Measurements from ENCODE around the gene SETBP1. TPM values are rescaled to one million over a fixed set of nuclear protein-coding genes. Genes with fewer than 3 reads are reported as not detected.

SETBP1 gene
- total RNA-seq, 1 experiment from 2014 or later, result 4.0 TPM

GRCh38 chr18:44944461-44944860 is 263.8 kb downstream of the SETBP1 start:
- no peaks in the 10 kb centered on the region for H3K9me3 Mint-ChIP-seq (ENCODE audit: unreplicated experiment)
- intact Hi-C loops (cut with micrococcal nuclease; ENCODE audit: unreplicated experiment), result no loop called here
- BruUV-seq (replicated peaks), result no TSS peak
- no peak for DNase-seq
- Histone ChIP-seq H3K9me3 (no peaks in the 10 kb centered on the region), H3K4me1 (no peaks in the 10 kb centered on the region), H3K36me3 (ENCODE audit: control insufficient read depth, insufficient read depth, low read length) (no peaks in the 10 kb centered on the region), H3K27me3 (replicated peaks; ENCODE audit: control insufficient read depth, insufficient read depth, low read length) (no peaks in the 10 kb centered on the region), H3K4me3 (ENCODE audit: low read depth, low read length) (no peak overlapping the region)
- no peaks in the 10 kb centered on the region for H3K4me1 Mint-ChIP-seq (ENCODE audit: low read depth, unreplicated experiment)
- no peak overlapping the region for H3K4me3 Mint-ChIP-seq (ENCODE audit: unreplicated experiment)
- H3K27ac Mint-ChIP-seq (ENCODE audit: unreplicated experiment), result no peak overlapping the region
- H3K27me3 Mint-ChIP-seq (ENCODE audit: insufficient read depth, unreplicated experiment), result no peaks in the 10 kb centered on the region
- POLR2A ChIA-PET, result no interaction called here
- no peak for TF ChIP-seq CTCF (IDR thresholded peaks at IDR 0.05; ENCODE audit: insufficient read depth in 1 of 2, low read depth in 1 of 2, low read length in 1 of 2, severe bottlenecking in 1 of 2, unreplicated experiment in 1 of 2)
- CTCF ChIA-PET, result no interaction called here
- no peaks in the 10 kb centered on the region for H3K36me3 Mint-ChIP-seq (ENCODE audit: insufficient read depth, unreplicated experiment)

GRCh38 chr18:44945888-44946401 is 265.3 kb downstream of the SETBP1 start:
- Histone ChIP-seq H3K4me1 (no peaks in the 10 kb centered on the region), H3K4me3 (ENCODE audit: low read depth, low read length) (no peak overlapping the region), H3K36me3 (ENCODE audit: control insufficient read depth, insufficient read depth, low read length) (no peaks in the 10 kb centered on the region), H3K27me3 (replicated peaks; ENCODE audit: control insufficient read depth, insufficient read depth, low read length) (no peaks in the 10 kb centered on the region), H3K9me3 (no peaks in the 10 kb centered on the region)
- H3K27me3 Mint-ChIP-seq (ENCODE audit: insufficient read depth, unreplicated experiment), result no peaks in the 10 kb centered on the region
- ChIA-PET POLR2A (no interaction called here), CTCF (no interaction called here)
- no peaks in the 10 kb centered on the region for H3K9me3 Mint-ChIP-seq (ENCODE audit: unreplicated experiment)
- no peaks in the 10 kb centered on the region for H3K4me1 Mint-ChIP-seq (ENCODE audit: low read depth, unreplicated experiment)
- H3K36me3 Mint-ChIP-seq (ENCODE audit: insufficient read depth, unreplicated experiment), result no peaks in the 10 kb centered on the region
- TF ChIP-seq CTCF (IDR thresholded peaks at IDR 0.05; ENCODE audit: insufficient read depth in 1 of 2, low read depth in 1 of 2, low read length in 1 of 2, severe bottlenecking in 1 of 2, unreplicated experiment in 1 of 2), result no peak
- DNase-seq, result no peak
- no peak overlapping the region for H3K4me3 Mint-ChIP-seq (ENCODE audit: unreplicated experiment)
- intact Hi-C loops (cut with micrococcal nuclease; ENCODE audit: unreplicated experiment), result no loop called here
- H3K27ac Mint-ChIP-seq (ENCODE audit: unreplicated experiment), result no peak overlapping the region
- no TSS peak for BruUV-seq (replicated peaks)

- no TSS peak for BruUV-seq (replicated peaks)
- CTCF ChIA-PET, result no interaction called here
Observed at GRCh38 chr18:44946529-44947113, 265.9 kb downstream of the SETBP1 start.

More at GRCh38 chr18:44946529-44947113, 265.9 kb downstream of the SETBP1 start:
- H3K27me3 Mint-ChIP-seq (ENCODE audit: insufficient read depth, unreplicated experiment), result no peaks in the 10 kb centered on the region
- no peaks in the 10 kb centered on the region for H3K4me1 Mint-ChIP-seq (ENCODE audit: low read depth, unreplicated experiment)
- Histone ChIP-seq H3K9me3 (no peaks in the 10 kb centered on the region), H3K4me1 (no peaks in the 10 kb centered on the region), H3K27me3 (replicated peaks; ENCODE audit: control insufficient read depth, insufficient read depth, low read length) (no peaks in the 10 kb centered on the region), H3K36me3 (ENCODE audit: control insufficient read depth, insufficient read depth, low read length) (no peaks in the 10 kb centered on the region), H3K4me3 (ENCODE audit: low read depth, low read length) (no peak overlapping the region)
- TF ChIP-seq CTCF (IDR thresholded peaks at IDR 0.05; ENCODE audit: insufficient read depth in 1 of 2, low read depth in 1 of 2, low read length in 1 of 2, severe bottlenecking in 1 of 2, unreplicated experiment in 1 of 2), result no peak
- POLR2A ChIA-PET, result no interaction called here
- DNase-seq, result peak; percentile 26 to 39
- intact Hi-C loops (cut with micrococcal nuclease; ENCODE audit: unreplicated experiment), result no loop called here
- no peak overlapping the region for H3K27ac Mint-ChIP-seq (ENCODE audit: unreplicated experiment)
- no peak overlapping the region for H3K4me3 Mint-ChIP-seq (ENCODE audit: unreplicated experiment)
- no peaks in the 10 kb centered on the region for H3K9me3 Mint-ChIP-seq (ENCODE audit: unreplicated experiment)
- H3K36me3 Mint-ChIP-seq (ENCODE audit: insufficient read depth, unreplicated experiment), result no peaks in the 10 kb centered on the region
